Left ventricle myocardium inferior (tissue), 1 donor: ENCODE measurements around the gene PEX7. TPM values are rescaled to one million over a fixed set of nuclear protein-coding genes. Genes with fewer than 3 reads are reported as not detected.
"Not testable (repeated sequence)": the region's sequence is repeated elsewhere in the genome, so short reads cannot be mapped to it uniquely, and the experiment has no call there.

Source experiments
- DNase-seq: peaks from one replicate; pipeline ENCODE4 v3.0.0-alpha.2; 2020
- H3K27ac ChIP-seq: fragments of 200-600 bp; replicated peaks from 2 replicates; pipeline ENCODE4 v1.8.0; 2021
- H3K27me3 ChIP-seq: fragments of 200-600 bp; 2 replicates; pipeline ENCODE4 v1.8.0; 2021; ENCODE audit warnings: low read depth
- H3K36me3 ChIP-seq: fragments of 200-600 bp; 2 replicates; pipeline ENCODE4 v1.8.0; 2021
- H3K4me1 ChIP-seq: fragments of 200-600 bp; 2 replicates; pipeline ENCODE4 v1.8.0; 2021
- H3K4me3 ChIP-seq: fragments of 200-600 bp; 2 replicates; pipeline ENCODE4 v1.8.0; 2021; ENCODE audit warnings: mild to moderate bottlenecking, moderate library complexity
- H3K9me3 ChIP-seq: fragments of 200-600 bp; replicated peaks from 2 replicates; pipeline ENCODE4 v1.8.0; 2021
- intact Hi-C: fragments of 100-400 bp; cut with micrococcal nuclease; formaldehyde crosslinking; loops from one replicate; pipeline ENCODE4 v1.11.0; 2022
- total RNA-seq: library from RNA; stranded (reverse); fragmentation: NEBNext Ultra II Directional; extraction: Animal tissue kit (Norgen Biotek cat#: 25700); gene quantifications from one replicate; pipeline ENCODE4 v1.2.1, GENCODE V29; 2021
- TF ChIP-seq, protein P1 (sequence below): fragments of 200-600 bp; IDR thresholded peaks from 2 replicates; pipeline ENCODE4 v1.8.0; 2021; ENCODE audit warnings: antibody characterized with exemption, mild to moderate bottlenecking, borderline replicate concordance
- donor health status: DM: no; HTN: yes; CAD: no; lungs with severe emphysema.

PEX7 gene
- total RNA-seq, 1 donor from 2014 or later, result 14.8 TPM

DNA sequence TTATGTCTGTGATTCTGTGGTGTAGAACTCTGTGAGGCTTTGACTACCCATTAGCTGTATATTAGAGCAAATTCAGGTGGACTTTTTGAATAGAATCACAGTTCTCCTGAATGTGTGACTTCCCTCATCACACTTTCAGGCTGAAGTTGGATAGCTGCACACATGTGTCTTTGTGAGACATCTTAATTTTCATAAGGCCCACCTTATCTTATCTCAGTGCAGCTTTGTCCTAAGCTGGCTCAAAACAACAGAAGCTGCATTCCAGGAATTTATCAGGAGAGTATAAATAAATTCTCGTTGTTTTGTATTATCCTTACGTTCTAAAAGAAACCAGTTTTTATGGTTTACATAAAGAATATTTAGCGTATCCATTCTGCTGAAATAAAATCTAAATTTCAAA lies 73.5 kb downstream of the PEX7 start:
- H3K4me3 ChIP-seq, result no peak overlapping the region
- no peak for DNase-seq
- intact Hi-C loops, result no loop called here
- peaks cover 28% of the 10 kb centered on the region for H3K36me3 ChIP-seq
- no peaks in the 10 kb centered on the region for H3K9me3 ChIP-seq
- no peaks in the 10 kb centered on the region for H3K27me3 ChIP-seq
- no peak overlapping the region for H3K27ac ChIP-seq
- peaks cover 9% of the 10 kb centered on the region for H3K4me1 ChIP-seq
- TF ChIP-seq, protein P1, sequence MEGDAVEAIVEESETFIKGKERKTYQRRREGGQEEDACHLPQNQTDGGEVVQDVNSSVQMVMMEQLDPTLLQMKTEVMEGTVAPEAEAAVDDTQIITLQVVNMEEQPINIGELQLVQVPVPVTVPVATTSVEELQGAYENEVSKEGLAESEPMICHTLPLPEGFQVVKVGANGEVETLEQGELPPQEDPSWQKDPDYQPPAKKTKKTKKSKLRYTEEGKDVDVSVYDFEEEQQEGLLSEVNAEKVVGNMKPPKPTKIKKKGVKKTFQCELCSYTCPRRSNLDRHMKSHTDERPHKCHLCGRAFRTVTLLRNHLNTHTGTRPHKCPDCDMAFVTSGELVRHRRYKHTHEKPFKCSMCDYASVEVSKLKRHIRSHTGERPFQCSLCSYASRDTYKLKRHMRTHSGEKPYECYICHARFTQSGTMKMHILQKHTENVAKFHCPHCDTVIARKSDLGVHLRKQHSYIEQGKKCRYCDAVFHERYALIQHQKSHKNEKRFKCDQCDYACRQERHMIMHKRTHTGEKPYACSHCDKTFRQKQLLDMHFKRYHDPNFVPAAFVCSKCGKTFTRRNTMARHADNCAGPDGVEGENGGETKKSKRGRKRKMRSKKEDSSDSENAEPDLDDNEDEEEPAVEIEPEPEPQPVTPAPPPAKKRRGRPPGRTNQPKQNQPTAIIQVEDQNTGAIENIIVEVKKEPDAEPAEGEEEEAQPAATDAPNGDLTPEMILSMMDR, result no peak

DNA sequence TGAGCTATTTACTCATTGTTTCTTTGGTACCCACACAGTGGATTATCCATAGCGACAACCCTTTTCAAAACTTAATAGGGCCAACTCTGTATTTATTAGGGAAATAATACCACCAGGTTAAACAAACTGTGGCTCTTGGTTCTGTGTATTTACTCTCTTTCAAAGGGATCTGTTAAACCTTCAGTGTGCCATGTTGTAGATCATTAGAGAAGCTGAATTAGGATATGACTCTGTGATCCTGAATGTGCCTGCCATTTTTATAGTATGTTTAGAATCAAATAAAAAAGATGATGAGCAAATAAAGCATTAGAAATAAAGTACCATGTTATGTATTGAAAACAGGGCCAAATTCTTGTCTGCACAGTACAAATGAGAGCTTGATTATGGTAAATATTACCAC lies 74.7 kb downstream of the PEX7 start:
- peaks cover 36% of the 10 kb centered on the region for H3K36me3 ChIP-seq
- TF ChIP-seq, protein P1, result no peak
- H3K27me3 ChIP-seq, result no peaks in the 10 kb centered on the region

DNA sequence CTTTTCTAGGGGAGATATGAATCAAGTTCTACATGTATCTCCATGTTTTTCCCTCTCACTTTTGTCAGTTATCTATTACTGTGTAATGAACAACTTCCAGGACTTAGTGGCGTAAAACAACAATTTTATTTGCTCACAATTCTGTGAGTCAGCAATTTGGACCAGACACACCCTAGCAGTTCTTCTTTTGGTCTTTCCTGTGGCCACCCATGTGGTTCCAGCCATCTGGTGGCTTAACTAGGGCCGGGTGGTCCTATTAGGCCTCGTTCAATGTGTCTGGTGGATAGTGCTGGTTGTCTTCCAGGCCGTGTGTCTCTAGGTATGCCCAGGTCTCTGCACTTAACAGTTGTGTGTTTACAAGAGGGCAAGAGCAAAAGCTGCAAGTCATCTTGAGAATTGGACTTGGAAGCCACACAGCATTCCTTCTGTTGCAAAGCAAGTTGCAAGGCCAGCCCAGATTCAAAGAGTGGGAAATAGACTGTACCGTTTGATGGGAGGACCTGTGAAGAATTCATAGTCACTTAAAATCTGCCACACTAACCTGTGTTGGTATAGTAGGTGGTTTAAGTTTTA lies 78.9 kb downstream of the PEX7 start:
- peaks cover 12% of the 10 kb centered on the region for H3K4me1 ChIP-seq
- no peak for DNase-seq
- no peak overlapping the region for H3K27ac ChIP-seq
- no peaks in the 10 kb centered on the region for H3K9me3 ChIP-seq
- intact Hi-C loops, result no loop called here
- no peaks in the 10 kb centered on the region for H3K27me3 ChIP-seq
- H3K36me3 ChIP-seq, result peaks cover 61% of the 10 kb centered on the region
- H3K4me3 ChIP-seq, result no peak overlapping the region
- TF ChIP-seq, protein P1, result no peak

More for the DNA sequence above, 74.7 kb downstream of the PEX7 start:
- H3K9me3 ChIP-seq, result no peaks in the 10 kb centered on the region
- no peak overlapping the region for H3K27ac ChIP-seq
- H3K4me3 ChIP-seq, result no peak overlapping the region
- DNase-seq, result no peak
- H3K4me1 ChIP-seq, result peaks cover 17% of the 10 kb centered on the region
- intact Hi-C loops, result no loop called here

DNA sequence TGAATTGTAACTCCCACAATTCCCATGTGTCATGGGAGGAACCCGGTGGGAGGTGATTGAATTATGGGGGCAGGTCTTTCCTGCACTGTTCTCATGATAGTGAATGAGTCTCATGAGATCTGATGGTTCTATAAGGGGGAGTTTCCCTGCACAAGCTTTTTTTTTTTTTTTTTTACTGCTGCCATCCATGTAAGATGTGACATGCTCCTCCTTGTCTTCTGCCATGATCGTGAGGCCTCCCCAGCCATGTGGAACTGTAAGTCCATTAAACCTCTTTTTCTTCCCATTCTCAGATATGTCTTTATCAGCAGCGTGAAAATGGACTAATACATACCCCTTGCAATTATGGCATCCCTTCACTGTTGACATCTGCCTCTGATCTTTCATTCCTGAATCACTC lies 82.1 kb downstream of the PEX7 start:
- intact Hi-C loops, H3K4me3 ChIP-seq, H3K9me3 ChIP-seq, H3K27me3 ChIP-seq, H3K27ac ChIP-seq, DNase-seq: not testable (repeated sequence)
- Histone ChIP-seq H3K4me1 (peaks cover 12% of the 10 kb centered on the region), H3K36me3 (peaks cover 47% of the 10 kb centered on the region)

DNA sequence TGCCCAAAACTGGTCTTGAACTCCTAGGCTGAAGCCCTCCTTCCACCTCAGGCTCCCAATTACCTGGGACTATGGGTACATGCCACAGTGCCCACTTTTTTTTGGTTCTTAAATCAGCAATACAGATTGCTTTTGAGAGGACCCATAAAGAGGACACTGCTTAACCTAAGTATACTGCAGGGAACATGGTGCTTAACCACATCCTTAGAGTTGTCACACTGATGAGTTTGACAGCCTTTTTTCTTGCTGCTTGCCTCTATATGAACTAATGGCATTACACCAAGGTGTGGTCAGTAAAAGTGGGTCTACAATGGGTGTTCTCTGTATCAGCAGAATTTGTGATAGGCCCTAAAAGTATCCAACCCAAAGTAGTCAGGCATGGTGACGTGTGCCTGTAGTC lies 92.6 kb downstream of the PEX7 start:
- intact Hi-C loops, result no loop called here
- Histone ChIP-seq H3K27ac (no peak overlapping the region), H3K4me1 (no peaks in the 10 kb centered on the region), H3K4me3 (no peak overlapping the region), H3K9me3 (no peaks in the 10 kb centered on the region), H3K27me3 (peaks cover 29% of the 10 kb centered on the region), H3K36me3 (peaks cover 44% of the 10 kb centered on the region)
- TF ChIP-seq, protein P1, result no peak
- no peak for DNase-seq

DNA sequence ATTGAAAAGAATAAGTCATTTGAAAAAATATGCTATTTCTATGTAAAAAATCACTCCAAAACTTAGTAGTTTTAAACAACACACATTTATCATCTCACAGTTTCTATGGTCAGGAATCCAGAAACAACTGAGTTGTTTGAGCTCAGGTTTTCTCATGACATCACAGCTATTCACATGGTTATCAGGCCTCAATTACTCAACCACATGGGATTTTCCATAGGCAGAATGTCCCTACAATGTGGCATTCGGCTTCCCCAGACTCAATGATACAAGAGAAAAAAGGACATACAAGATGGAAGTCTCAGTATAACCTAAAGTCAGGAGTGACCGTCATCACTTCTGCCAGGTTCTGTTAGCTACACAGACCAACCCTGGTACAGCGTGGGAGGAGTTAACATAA lies 96.3 kb downstream of the PEX7 start:
- peaks cover 66% of the 10 kb centered on the region for H3K27me3 ChIP-seq
- TF ChIP-seq, protein P1, result no peak

More for the DNA sequence above, 96.3 kb downstream of the PEX7 start:
- Histone ChIP-seq H3K4me3 (no peak overlapping the region), H3K9me3 (no peaks in the 10 kb centered on the region), H3K36me3 (peaks cover 24% of the 10 kb centered on the region), H3K27ac (no peak overlapping the region), H3K4me1 (peaks cover 36% of the 10 kb centered on the region)
- DNase-seq, result no peak
- intact Hi-C loops, result no loop called here
